GM21717 (cell line): ENCODE measurements around the gene ZNF316.

ENCODE experiments used
- ATAC-seq: cut with Tn5 transposase; IDR thresholded peaks from one replicate; pipeline ENCODE4 v1.9.1; 2021; ENCODE audit warnings: mild to moderate bottlenecking, moderate library complexity; ENCODE audit not compliant: unreplicated experiment

ZNF316 gene

DNA sequence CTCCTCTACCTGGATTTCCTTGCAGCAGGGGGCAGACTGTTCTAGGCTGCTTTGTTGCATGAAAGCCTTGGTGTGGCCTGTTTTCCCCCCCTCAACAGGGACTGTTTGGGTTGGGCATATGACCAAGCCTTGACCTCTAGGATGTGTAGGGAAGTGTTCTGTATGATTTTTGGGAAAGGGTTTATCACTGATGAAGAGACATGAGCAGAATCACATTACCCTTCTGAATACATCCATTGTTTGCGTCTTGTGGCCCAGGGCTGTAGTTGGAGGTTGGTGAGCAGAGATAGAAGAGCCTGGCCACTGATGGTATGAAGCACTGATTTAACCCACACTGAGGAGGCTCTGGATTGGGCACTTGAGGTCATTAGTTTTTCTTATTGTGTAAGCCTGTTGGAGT, 43.0 kb downstream of the ZNF316 start:
- ATAC-seq, result no peak

DNA sequence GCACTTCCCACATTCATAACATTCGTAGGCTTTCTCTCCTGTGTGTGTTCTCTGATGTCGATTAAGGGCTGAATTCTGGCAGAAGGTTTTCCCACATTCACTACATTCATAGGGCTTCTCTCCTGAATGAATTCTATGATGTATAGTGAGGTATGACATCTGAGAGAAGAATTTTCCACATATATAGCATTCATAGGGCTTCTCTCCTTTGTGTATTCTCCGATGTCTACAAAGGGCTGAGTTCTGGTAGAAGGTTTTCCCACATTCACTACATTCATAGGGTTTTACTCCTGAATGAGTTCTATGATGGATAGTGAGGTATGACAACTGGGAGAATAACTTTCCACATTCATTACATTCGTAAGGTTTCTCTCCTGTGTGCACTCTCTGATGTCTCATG, 54.0 kb downstream of the ZNF316 start:
- no peak for ATAC-seq

DNA sequence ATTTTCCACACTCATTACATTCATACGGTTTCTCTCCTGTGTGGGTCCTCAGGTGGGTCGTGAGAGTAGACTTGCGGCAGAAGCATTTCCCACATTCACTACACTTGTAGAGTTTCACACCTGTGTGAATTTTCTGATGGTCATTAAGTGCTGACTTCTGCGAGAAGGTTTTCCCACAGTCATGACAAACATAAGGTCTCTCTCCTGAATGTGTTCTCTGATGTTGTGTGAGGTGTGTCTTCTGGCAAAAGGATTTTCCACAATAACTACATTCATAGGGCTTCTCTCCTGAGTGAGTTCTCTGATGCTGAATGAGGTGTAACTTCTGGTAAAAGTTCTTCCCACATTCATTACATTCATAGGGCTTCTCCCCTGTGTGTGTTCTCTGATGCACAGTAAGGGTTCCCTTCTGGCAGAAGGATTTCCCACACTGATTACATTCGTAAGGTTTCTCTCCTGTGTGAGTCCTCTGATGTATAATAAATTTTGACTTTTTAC, 54.5 kb downstream of the ZNF316 start:
- no peak for ATAC-seq

DNA sequence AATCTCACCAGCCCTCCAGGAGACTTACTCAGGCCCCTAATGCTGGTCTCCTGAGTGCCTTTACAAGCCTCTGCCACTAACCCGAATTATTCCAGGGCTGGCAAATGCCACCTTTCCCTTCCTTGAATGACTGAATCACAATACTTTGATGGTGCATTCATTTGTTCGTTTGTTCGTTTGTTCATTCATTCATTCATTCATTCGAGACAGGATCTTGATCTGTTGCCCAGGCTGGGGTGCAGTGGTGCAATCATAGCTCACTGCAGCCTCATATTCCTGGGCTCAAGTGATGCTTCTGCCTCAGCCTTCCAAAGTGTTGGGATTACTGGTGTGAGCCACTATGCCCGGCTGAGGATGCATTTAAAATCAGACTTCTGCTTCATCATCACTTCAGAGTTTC, 63.7 kb downstream of the ZNF316 start:
- no peak for ATAC-seq

DNA sequence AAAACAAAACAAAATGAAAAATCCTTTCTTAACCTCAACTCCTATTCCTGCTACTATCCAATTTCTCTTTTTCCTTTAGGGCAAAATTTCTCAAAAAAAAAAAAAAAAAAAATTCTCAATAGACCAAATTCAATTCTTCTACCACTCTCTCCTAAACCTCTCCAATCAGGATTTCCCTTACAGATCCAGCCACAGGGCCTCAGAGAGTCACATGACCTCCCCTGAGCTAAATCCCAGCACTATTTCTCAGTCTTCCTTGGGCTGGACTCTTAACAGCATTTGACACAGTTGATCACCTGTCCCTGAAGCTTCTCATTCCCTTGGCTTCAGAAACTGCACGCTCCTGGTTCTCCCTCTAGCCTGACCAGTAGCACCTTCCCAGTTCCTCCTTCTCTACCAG, 64.7 kb downstream of the ZNF316 start:
- no peak for ATAC-seq
